D341Med (cell line): ENCODE measurements around the gene GPRIN3.
"Not testable (repeated sequence)": the region's sequence is repeated elsewhere in the genome, so short reads cannot be mapped to it uniquely, and the experiment has no call there.

Experiments used
- DNase-seq: peaks from one replicate; pipeline ENCODE4 v3.0.0; 2012; ENCODE audit warnings: low spot score

Gene GPRIN3

DNA sequence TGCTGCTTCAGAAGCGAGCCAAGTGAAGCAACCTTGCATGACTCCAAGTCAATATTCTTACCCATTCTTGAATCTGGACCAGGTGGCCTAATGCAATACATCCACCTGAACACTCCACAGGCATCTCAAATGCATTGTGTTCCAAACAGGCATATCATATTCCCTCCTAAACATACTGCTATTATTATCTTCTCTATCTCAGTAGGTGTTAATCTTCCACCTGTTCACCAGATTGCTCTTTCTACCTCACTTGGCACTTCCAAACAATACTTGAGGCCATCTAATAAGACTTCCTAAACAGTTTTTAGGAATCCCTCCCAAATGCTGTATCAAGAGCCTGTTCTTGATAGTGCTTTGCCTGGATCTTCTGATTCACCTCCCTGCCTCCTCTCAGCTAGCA, 90.7 kb downstream of the GPRIN3 start:
- no peak for DNase-seq

DNA sequence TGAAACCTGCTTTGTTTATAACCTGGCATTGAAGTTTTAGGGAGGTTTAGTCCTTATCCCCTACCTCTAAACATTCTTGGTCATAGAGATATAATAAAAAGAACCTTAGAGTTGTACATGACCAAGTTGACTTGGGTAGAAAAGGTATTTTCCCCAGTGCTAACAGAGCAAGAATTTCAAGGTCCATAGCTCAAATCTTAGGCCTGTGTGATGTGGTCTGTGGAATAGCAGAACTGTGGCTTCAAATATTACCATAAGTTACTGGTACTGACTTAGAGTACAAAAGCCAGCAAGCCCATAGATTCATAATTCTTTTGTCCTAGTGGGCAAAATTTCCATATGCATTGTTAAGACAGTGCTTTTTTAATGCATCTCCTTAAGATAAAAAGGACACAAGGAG, 91.2 kb downstream of the GPRIN3 start:
- no peak for DNase-seq

DNA sequence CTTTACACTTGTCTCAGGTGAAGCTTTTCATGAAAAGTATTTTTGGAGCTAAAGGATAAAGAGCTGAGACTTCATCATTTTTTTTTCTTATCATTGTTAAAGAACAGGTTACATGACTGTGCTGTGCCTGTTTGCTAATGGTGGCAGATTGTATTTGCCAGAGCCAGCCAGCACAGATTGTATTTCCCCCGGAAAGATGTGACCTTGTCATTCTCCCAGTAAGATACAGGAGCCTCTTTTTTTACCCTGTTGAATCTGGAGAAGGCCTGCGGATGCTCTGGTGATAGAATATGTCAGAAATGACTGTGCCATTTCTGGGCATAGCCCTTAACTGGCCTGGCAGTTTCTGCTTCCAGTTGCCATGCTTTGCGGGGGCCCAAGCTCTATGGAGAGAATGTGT, 91.9 kb downstream of the GPRIN3 start:
- no peak for DNase-seq

DNA sequence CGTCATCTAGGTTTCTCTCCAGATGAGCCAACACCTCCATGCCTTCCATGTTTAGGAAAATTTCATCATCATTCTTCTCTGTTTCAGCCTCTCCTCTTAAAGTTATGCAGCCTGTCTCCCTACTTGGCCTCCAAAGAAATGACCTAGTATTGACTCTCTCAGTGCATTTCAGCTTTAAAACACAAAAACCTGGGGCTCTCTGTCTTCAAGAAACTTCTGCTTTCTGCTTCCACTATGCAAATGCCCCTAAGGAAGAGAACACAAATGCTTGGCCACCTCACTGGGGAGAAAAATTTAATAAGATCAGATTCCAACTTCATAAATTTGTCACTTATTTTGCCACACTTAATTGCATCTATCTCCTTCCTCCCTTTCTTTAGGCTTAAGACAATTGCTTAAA, 93.3 kb downstream of the GPRIN3 start:
- no peak for DNase-seq

DNA sequence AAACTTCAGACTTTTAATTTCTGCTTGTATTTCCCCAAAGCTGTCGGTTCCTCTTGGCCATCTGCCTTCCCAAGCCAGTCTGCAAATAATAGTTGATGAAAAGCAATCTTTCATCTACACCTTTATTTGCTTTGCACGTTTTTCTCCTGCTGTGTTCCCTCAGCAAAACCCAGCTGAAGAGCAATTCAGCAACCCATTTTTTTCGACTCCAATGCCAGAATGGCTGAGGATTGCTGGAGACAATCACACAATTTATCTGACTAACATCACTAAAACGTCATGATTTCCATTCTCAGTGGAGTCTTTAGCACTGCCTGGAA, 94.3 kb downstream of the GPRIN3 start:
- no peak for DNase-seq

DNA sequence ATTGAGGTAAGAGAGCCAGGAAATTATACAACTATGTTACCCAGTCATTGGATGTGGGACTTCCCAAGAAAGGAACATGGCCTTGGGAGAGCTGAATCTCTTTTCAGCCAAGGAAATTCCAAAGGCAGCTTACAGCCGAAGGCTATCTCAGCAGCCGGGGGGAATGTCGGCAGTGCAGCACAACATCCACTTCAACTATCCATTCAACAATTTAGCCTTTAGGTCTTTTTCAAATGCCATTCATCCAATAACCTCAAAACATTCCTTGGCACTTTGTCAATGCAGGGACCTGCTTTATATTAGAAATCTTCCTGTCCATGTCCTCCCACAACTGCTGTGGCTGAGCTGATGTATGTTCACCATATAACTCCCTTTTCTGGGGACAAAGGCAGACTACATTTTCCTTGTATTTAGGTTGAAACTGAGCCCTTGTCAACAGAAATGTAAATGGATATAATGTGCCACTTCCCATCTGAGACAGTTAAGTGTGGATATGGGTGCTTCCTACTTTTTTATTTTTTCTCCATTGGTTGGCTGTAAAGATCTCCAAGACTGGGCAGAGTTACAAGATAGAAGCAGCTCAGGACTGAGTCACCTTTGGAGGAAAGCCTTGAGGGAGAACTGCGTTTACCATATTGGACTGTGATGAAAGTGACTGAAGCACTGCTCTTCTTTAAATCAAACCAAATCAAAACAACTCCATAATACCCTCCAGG, 94.8 kb downstream of the GPRIN3 start:
- no peak for DNase-seq

DNA sequence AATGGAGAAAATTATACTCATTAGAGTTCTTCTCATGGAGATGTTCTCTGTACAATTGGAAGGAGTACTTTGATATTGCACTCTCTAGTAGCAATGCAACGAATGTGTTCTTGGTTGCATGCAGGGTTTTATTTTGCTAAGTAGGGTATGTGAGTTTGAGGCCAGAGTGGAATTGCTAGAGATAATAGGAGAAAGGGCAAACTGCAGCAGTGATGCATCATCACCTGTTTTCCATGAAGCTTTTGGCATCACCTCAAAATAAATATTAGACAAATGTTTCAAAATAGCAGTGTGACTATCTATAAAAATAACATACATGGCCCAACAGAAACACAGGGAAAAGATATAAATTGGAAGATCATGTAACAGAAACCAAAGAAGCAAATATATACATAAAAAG, 103.0 kb downstream of the GPRIN3 start:
- no peak for DNase-seq

DNA sequence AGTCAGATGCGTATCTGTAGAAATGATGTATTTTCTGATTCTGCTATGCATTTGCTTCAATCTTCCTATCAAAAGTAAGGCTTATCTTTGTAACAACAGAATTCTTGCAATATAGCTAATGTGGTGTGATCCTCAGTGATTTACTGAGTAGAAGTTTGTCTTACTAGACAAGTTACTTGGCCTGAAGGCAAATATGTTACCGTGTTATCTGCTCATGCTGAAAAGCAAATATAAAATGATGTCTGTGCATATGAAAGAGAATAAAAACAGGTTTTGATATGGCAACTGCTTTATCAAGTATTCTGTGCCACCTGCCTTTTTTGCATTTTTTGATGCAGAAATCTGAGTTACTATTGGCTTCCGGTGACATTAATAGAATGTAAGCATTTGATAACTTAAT, 103.7 kb downstream of the GPRIN3 start:
- no peak for DNase-seq

DNA sequence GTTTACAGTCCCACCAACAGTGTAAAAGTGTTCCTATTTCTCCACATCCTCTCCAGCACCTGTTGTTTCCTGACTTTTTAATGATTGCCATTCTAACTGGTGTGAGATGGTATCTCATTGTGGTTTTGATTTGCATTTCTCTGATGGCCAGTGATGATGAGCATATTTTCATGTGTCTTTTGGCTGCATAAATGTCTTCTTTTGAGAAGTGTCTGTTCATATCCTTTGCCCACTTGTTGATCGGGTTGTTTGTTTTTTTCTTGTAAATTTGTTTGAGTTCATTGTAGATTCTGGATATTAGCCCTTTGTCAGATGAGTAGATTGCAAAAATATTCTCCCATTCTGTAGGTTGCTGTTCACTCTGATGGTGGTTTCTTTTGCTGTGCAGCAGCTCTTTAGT, 108.2 kb downstream of the GPRIN3 start:
- DNase-seq = not testable (repeated sequence)

DNA sequence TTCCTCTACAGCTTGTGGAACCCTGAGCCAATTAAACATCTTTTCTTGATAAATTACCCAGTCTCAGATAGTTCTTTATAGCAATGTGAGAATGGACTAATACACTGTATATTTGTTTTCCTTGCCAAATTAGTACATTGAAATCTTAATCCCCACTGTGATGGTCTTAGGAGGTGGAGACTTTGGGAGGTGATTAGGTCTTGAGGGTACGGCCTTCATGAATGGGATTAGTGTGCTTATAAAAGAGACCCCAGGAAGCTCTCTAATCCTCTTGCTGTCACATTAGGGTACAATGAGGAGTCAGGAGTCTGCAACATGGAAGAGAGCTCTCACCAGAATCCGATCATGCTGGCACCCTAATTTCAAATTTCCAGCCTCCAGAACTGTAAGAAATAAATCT, 109.7 kb downstream of the GPRIN3 start:
- DNase-seq = no peak

DNA sequence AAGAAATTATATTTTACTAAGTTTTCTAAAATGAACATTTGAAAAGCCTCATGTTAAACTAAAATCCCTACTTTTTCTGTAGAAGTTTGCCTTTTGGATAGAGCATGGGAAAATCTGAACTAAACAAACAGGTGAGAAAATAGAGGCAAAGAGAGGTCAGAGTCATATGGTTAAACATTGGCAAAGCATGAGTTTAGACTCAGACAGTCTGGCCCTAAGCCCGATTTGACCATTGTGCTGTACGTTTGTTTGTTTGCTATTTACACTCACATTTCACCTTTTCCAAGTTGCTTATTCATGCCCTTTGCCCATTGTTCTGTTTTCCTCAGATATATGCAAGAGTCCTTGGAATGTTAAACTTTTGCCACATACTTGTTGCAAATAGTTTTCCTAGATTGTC, 110.9 kb downstream of the GPRIN3 start:
- DNase-seq = no peak

DNA sequence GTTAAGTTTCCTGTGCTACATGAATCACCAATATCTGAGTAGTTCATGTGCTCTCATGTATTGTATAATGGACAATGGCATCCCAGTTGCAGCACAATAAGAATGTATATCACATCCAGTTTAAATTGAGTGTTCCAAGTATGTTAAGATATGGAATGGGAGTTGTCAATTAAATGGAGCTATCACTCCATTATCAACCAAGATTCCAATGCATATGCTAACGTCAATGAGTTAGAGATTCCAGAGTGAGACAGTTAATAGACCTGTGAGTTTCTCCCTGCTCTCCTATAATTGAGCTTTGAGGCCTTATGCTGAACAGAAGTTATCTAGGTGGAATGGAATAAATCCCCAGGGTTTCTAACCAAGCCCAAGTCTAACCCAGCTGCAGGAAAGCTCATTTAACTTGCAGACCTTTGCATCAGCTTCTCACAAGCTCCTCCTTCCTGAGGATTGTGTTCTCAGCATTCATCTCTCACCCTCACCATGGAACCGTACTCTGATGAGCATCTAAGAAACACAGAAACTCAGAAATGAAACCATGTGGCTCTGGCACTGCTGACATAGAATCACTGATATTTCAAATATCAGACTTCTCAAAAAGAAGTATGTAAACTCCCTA, 111.4 kb downstream of the GPRIN3 start:
- DNase-seq = no peak

DNA sequence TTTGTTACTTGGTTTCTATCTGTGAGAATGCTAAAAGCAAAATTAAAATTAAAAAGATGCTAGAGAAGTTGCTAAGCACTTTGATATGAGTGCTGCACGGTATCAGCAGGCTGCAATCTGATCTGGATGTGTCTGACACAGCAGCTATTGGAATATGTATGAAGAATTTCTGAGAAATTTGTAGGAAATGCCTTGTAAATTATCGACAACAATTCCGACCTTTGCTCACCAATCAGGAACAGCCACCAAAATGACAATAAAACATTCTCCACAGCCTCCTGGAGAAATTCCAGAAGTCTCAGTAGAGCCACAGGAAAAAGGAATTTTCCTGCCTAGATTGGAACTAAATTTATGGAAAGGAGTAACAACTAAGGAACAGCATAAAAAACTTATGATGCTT, 113.8 kb downstream of the GPRIN3 start:
- DNase-seq = no peak
